Left renal pelvis (tissue), 4 donors: Measurements from ENCODE around the gene CNTN1. TPM values are rescaled to one million over a fixed set of nuclear protein-coding genes. Genes with fewer than 3 reads are reported as not detected.

ENCODE experiments used
- DNase-seq, 4 donors: peaks; one replicate each; pipeline ENCODE4 v3.0.0-alpha.2; 2013; ENCODE audit warnings: low read depth in 4 of 4, low spot score in 3 of 4
- polyA plus RNA-seq, 4 donors: library from polyadenylated mRNA; unstranded; fragments of 120-200 nt; gene quantifications; one replicate each; pipeline ENCODE4 v1.2.1, GENCODE V29; 2013; ENCODE audit not compliant: insufficient read length in 4 of 4

CNTN1 gene
- polyA plus RNA-seq, 4 donors, result 28.0 to 125 (median 63.3) TPM

DNA sequence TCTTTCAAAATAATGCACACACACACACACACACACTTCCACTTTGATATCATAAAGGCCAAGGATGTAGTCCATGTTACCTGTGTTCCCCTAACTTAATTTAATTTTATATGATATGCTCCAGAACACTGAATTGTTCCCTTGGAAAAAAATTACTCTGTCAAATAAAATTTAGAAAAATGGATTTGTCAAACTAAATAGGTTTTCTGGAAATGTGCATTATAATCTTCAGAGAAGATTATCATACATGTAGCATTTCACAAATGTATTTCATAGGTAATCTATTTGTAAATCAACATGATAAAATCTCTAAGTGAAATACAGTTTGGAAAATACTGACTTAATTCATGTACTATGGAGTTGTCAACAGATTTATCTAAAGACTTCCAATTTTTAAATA is 68.6 kb downstream of the CNTN1 start:
- no peak for DNase-seq

DNA sequence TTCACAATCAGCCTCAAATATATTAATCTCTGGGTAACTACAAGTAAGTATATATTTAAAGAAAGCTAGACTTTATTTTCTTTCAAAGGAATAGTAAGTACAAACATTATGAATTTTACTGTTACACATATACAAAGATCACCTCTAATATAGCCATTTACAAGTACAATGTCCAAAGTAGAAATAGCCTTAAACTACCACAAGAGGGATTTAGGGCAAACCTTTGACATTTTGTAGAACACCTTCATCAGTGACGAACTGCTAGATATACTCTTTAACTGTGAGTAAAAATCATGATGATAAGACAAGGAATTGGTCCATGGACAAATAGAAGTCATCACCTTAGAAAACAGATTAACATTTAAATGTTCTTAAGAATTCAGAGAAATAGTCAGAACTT is 69.8 kb downstream of the CNTN1 start:
- DNase-seq, result no peak

DNA sequence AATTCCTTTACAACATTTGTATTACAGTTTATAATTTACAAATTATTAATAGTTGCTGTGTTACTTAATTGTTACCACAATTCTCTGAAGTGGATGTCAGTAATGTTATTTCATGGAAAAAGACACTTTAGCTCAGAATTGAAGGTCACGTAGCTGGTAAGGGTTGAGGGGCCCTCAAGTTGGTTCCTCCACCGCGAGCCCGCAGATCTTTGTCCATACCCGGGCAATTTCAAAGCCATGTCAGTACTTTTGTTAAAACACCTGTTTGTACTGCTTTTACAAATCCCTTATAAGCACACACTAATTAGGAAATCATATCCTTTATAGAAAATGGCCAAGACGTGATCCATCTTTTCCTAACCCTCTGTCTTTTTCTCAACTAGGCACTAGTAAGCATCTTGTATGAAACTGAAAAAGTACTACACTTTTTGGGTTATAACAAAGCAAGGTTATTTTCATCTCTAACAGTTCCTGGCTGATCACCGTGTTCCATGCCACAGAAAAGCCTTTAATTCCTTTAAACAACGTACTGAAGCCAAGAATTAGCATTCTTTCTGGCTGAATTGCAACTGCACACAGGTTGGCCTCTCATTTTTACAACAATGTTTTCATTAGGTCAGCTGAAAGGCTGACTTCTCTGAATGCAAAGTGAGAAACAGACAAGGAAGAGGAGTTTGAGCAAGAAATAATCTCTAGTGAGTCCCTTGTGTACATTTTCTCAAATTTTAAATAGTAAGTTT is 76.1 kb downstream of the CNTN1 start:
- DNase-seq, result no peak

DNA sequence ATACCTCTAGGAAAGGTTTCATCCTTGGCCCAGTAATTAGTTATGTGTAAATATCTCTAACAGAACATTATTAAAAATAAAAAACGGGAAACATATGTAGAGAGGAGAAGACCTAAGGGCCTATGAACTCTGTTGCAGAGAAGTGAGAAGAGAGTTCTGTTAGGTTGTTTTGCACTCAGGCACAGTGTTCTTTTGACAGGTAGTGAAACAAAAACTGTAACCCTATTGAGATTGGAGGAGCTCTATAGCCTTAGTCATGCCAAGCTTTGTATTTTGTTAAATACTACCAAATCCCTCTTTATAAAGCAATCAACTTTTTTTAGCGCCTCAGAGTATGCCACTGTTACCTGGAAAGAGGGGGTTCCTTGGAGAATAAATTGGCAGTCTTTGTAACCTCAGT is 77.6 kb downstream of the CNTN1 start:
- DNase-seq, result no peak

- no peak for DNase-seq
Measured at GRCh38 chr12:40770781-40771180, 78.5 kb downstream of the CNTN1 start.

GRCh38 chr12:40775661-40776060 is 83.4 kb downstream of the CNTN1 start:
- DNase-seq, result no peak

GRCh38 chr12:40784102-40784501 is 91.9 kb downstream of the CNTN1 start:
- DNase-seq, result no peak

DNA sequence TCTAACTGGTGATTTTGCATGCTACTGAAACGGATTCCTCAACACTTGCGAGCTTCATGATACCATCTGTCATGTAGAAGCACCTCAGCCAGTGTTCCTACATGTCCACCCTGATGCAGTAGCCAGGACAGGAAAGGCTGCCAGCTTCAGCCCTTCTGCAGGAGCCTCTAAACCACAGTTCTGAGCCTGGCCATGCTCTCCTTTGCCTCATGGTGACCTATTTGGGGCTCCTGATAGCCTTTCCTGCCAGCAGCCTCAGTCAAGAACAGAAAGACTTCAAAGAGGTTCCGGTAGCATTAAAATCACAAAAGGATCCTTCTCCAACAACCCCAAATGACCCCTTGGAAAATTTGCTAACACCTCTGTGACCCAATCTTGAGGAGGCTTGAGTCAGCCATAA is 96.0 kb downstream of the CNTN1 start:
- no peak for DNase-seq

GRCh38 chr12:40792792-40793386 is 100.7 kb downstream of the CNTN1 start:
- DNase-seq, result no peak

- DNase-seq, result no peak
Measured at GRCh38 chr12:40793471-40793870, 101.2 kb downstream of the CNTN1 start.

- DNase-seq, result no peak
Measured at GRCh38 chr12:40794087-40794486, 101.8 kb downstream of the CNTN1 start.

GRCh38 chr12:40801082-40801481 is 108.8 kb downstream of the CNTN1 start:
- no peak for DNase-seq

DNA sequence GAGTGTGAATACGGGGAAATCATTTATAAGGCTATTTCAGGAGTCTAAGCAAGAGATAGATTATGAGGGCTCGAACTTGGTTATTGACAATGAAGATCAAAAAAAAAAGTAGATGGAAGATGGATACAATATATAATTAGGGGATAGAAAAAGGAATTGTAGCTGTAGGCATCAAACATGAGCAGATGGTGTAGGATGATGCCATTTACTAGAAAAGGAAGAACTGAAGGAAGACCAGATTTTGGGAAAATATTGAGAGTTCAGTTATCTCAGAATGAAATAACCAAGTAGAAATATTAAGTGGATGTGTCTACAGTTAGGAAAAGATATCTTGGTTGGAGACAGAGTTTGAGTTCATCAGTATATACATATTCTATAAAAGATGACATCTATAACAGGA is 109.6 kb downstream of the CNTN1 start:
- DNase-seq, result no peak

GRCh38 chr12:40802656-40803055 is 110.4 kb downstream of the CNTN1 start:
- DNase-seq, result no peak

DNA sequence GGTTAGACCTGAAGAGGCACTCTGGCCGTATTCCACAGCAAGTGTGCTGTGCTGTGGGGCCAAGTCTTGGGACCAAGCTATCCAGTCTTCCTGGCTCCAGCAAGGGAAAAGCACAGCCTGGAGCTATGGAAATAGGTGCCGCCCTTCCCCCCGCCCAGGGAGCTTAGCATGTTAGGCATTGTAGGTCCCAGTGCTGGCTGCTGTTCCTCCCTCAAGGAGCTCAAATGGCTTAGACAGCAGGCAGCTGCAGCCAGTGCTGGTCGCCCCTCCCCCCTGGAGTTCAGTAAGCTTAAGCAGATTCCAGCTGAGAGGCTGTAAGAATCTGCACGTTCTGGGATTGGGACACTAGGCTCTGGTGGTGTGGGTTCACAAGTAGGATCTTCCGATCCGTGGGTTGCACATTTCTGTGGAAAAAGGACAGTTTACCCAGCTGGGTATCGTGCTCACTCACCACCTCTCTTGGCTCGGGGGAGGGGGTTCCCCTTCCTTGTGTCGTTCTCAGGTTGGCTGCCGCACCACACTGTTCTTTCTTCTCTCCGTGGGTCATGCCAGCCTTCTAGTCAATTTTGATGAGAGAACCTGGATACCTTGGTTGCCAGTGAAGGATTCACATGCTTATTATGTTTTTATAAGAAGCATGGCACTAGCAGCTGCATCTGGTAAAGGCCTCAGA is 127.3 kb downstream of the CNTN1 start:
- DNase-seq, result no peak

DNA sequence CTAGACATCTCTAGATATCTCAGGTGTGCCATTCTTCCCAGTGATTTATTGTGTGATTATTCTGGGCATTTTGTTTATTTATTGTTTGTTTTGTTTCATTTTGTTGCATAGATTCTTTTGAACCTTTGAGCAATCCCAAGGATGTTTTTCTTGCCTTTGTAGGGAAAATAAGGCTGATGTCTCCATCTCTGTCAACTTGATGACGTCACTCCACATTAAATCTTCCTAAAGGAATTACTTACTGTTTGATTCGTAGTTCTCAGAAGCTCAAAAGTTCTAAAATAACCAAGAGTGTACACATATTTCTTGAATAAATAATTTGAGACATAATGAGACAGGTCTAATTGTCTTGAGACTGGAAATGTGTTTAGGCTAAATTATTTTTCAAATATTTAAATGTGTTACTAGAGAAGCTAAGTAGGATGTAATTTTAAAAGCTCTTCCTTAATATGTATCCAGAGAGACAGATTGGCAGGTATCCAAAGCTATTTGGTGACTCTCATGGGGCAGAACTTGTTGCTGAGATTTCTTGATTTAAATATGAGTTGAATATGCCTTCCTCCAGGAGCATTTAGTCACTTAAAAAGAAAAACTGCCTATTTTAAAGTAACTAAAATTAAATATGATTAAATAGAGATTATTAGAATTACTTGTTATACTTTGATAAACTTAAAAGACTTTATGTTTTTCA is 128.7 kb downstream of the CNTN1 start:
- DNase-seq, result no peak

GRCh38 chr12:40825156-40825555 is 132.9 kb downstream of the CNTN1 start:
- no peak for DNase-seq

DNA sequence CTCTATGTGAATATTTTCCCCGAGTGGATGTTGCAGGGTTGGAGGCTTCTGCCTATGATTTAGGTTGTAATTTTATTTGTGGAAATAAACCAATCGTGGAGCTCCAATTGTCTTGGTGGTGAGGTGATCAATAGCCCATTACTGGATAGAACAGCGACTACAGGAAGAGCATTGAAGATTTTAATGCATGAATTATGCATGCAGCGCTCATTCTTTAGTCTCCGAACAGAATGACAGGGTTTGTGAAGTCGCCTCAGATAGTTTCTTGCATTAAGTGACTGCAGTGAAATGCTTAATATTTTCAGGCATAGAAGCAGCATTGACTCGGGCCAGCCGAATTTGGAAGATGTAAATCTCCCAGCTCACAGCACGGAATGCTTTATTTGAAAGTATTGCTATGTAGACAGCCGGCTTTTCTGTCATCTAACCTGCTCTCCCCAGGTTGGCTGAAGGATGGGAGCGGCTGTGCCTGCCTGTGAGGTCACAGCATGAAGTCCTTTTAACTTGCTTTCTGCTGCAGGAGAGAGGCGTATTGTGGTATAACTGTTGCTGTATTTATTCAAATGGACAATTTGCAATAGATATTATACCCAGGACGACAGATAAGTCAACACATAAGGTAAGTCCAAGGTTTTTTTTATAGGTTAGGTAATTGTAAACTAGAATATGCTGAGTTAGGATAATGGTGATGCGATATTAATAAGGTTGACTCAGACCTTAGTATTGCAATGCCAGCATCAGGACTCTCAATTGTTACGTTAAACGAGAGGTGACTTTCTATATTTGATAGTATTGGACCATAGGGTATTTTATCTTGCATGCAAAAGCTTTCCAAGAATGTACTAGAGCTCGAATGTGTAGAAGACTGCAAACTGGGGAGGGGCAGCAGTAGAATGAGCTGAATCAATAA is 135.7 kb downstream of the CNTN1 start:
- no peak for DNase-seq

- no peak for DNase-seq
Measured at GRCh38 chr12:40828593-40828990, 136.4 kb downstream of the CNTN1 start.

DNA sequence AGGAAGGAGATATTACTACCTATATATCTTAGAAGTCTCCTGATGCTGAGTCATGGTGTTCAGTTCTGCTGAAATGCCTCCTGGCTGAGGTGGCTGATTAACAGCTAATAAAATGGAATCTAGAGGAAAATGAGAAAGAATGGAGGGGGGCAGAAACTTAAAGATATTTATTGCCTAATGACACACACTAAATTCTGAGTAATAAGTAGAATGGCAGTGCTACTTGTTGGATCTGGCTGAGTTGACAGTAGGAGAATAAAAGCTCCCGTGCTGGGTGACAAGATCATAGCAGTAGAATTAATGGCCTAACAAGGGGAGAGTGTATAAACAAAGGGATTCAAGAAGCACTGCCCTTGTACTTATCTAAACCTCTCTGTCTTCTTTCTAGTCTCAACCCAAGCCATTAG is 137.5 kb downstream of the CNTN1 start:
- peak in 1 of 4 donors; percentile 21 for DNase-seq
